ENCODE measurements around the gene LNX1.

LNX1 gene

DNA sequence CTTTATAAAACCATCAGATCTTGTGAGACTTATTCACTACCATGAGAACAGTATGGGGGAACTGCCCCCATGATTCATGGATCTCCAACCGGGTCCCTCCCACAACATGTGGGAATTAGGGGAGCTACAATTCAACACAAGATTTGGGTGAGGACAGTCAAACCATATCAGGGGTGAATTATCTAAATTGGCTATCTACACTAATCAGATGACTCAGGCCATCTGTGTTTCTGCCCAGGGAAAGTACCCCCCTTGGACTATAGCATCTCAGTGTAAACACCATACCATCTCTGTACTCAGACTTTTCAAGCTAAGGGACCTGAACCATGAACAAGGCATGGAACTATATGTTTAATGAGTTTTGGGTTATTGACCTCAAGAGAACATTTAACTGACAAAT lies 76.8 kb downstream of the LNX1 start:
- ATAC-seq = no peak
- no peak for TF ChIP-seq ZC3H10 (CRISPR knock-in tag; IDR thresholded peaks at IDR 0.05)
- TF ChIP-seq TCF4 (CRISPR knock-in tag; IDR thresholded peaks at IDR 0.05; ENCODE audit: borderline replicate concordance) = peak; percentile 37; the same call in 1 of the 2 replicates

DNA sequence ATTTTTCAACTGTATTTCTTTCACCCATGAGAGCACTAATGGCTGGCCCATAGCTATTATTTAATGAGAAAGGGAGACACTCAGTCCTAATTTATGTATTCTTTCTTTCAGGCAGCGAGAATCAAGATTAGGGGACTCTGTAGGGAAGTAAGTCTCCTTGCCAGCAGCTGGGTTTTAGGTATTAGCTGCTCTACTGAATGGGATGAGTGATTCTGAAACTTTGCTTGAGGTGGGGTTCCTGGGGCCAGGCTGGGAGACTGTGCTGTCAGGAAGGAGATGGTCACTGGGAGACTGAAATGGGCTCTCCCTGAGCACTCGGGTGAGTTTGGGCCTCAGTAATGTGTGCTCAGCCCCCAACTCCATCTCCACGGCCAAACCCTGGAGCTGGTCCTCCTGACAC lies 78.7 kb downstream of the LNX1 start:
- ATAC-seq = no peak
- TF ChIP-seq, protein P1, sequence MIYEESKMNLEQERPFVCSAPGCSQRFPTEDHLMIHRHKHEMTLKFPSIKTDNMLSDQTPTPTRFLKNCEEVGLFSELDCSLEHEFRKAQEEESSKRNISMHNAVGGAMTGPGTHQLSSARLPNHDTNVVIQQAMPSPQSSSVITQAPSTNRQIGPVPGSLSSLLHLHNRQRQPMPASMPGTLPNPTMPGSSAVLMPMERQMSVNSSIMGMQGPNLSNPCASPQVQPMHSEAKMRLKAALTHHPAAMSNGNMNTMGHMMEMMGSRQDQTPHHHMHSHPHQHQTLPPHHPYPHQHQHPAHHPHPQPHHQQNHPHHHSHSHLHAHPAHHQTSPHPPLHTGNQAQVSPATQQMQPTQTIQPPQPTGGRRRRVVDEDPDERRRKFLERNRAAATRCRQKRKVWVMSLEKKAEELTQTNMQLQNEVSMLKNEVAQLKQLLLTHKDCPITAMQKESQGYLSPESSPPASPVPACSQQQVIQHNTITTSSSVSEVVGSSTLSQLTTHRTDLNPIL (CRISPR knock-in tag; IDR thresholded peaks at IDR 0.05; ENCODE audit: low read depth) = no peak
- TF ChIP-seq, protein P2, sequence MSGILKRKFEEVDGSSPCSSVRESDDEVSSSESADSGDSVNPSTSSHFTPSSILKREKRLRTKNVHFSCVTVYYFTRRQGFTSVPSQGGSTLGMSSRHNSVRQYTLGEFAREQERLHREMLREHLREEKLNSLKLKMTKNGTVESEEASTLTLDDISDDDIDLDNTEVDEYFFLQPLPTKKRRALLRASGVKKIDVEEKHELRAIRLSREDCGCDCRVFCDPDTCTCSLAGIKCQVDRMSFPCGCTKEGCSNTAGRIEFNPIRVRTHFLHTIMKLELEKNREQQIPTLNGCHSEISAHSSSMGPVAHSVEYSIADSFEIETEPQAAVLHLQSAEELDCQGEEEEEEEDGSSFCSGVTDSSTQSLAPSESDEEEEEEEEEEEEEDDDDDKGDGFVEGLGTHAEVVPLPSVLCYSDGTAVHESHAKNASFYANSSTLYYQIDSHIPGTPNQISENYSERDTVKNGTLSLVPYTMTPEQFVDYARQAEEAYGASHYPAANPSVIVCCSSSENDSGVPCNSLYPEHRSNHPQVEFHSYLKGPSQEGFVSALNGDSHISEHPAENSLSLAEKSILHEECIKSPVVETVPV (CRISPR knock-in tag; IDR thresholded peaks at IDR 0.05) = no peak
- no peak for TF ChIP-seq CSDC2 (CRISPR knock-in tag; IDR thresholded peaks at IDR 0.05)

DNA sequence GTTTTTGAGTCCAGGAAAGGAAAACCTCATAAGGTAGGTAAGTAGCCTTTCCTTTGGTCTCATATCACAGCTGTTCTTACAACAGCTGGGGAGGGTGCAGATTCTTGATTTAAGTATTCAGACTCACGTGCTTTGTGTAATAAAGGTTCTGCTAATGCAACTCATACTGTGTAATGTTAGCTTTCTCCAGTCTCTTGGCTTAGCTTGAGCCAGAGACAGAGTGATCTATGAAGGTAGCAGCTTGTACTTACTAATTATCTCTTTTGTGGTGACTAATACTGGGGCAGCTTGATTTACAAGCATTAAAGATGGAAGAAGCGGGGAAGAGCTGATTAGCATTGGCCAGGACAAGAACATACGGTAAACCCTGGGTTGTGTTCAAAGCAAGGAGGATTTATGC lies 80.3 kb downstream of the LNX1 start:
- ATAC-seq = no peak
- TF ChIP-seq OSR1 (CRISPR knock-in tag; IDR thresholded peaks at IDR 0.05) (no peak), GLIS3 (CRISPR knock-in tag; IDR thresholded peaks at IDR 0.05) (no peak), ESRRG (CRISPR knock-in tag; IDR thresholded peaks at IDR 0.05) (no peak), ISL1 (CRISPR knock-in tag; IDR thresholded peaks at IDR 0.05) (no peak), ARNTL (CRISPR knock-in tag; IDR thresholded peaks at IDR 0.05; ENCODE audit: borderline replicate concordance, low read depth) (no peak), PPARA (CRISPR knock-in tag; IDR thresholded peaks at IDR 0.05; ENCODE audit: borderline replicate concordance) (no peak), ZFP3 (CRISPR knock-in tag; IDR thresholded peaks at IDR 0.05) (no peak), ZC3H10 (CRISPR knock-in tag; IDR thresholded peaks at IDR 0.05) (no peak), CSDC2 (CRISPR knock-in tag; IDR thresholded peaks at IDR 0.05) (no peak), SNAI2 (CRISPR knock-in tag; IDR thresholded peaks at IDR 0.05) (no peak), BACH2 (CRISPR knock-in tag; IDR thresholded peaks at IDR 0.05; ENCODE audit: borderline replicate concordance) (no peak)
- TF ChIP-seq, protein P1 (CRISPR knock-in tag; IDR thresholded peaks at IDR 0.05; ENCODE audit: low read depth) = no peak
- TF ChIP-seq, protein P3, sequence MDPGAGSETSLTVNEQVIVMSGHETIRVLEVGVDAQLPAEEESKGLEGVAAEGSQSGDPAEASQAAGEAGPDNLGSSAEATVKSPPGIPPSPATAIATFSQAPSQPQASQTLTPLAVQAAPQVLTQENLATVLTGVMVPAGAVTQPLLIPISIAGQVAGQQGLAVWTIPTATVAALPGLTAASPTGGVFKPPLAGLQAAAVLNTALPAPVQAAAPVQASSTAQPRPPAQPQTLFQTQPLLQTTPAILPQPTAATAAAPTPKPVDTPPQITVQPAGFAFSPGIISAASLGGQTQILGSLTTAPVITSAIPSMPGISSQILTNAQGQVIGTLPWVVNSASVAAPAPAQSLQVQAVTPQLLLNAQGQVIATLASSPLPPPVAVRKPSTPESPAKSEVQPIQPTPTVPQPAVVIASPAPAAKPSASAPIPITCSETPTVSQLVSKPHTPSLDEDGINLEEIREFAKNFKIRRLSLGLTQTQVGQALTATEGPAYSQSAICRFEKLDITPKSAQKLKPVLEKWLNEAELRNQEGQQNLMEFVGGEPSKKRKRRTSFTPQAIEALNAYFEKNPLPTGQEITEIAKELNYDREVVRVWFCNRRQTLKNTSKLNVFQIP (CRISPR knock-in tag; IDR thresholded peaks at IDR 0.05; ENCODE audit: borderline replicate concordance, low read depth) = no peak
- TF ChIP-seq, protein P4, sequence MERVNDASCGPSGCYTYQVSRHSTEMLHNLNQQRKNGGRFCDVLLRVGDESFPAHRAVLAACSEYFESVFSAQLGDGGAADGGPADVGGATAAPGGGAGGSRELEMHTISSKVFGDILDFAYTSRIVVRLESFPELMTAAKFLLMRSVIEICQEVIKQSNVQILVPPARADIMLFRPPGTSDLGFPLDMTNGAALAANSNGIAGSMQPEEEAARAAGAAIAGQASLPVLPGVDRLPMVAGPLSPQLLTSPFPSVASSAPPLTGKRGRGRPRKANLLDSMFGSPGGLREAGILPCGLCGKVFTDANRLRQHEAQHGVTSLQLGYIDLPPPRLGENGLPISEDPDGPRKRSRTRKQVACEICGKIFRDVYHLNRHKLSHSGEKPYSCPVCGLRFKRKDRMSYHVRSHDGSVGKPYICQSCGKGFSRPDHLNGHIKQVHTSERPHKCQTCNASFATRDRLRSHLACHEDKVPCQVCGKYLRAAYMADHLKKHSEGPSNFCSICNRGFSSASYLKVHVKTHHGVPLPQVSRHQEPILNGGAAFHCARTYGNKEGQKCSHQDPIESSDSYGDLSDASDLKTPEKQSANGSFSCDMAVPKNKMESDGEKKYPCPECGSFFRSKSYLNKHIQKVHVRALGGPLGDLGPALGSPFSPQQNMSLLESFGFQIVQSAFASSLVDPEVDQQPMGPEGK (CRISPR knock-in tag; IDR thresholded peaks at IDR 0.05; ENCODE audit: borderline replicate concordance) = no peak
- TF ChIP-seq, protein P5, sequence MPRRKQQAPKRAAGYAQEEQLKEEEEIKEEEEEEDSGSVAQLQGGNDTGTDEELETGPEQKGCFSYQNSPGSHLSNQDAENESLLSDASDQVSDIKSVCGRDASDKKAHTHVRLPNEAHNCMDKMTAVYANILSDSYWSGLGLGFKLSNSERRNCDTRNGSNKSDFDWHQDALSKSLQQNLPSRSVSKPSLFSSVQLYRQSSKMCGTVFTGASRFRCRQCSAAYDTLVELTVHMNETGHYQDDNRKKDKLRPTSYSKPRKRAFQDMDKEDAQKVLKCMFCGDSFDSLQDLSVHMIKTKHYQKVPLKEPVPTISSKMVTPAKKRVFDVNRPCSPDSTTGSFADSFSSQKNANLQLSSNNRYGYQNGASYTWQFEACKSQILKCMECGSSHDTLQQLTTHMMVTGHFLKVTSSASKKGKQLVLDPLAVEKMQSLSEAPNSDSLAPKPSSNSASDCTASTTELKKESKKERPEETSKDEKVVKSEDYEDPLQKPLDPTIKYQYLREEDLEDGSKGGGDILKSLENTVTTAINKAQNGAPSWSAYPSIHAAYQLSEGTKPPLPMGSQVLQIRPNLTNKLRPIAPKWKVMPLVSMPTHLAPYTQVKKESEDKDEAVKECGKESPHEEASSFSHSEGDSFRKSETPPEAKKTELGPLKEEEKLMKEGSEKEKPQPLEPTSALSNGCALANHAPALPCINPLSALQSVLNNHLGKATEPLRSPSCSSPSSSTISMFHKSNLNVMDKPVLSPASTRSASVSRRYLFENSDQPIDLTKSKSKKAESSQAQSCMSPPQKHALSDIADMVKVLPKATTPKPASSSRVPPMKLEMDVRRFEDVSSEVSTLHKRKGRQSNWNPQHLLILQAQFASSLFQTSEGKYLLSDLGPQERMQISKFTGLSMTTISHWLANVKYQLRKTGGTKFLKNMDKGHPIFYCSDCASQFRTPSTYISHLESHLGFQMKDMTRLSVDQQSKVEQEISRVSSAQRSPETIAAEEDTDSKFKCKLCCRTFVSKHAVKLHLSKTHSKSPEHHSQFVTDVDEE (CRISPR knock-in tag; IDR thresholded peaks at IDR 0.05) = no peak

DNA sequence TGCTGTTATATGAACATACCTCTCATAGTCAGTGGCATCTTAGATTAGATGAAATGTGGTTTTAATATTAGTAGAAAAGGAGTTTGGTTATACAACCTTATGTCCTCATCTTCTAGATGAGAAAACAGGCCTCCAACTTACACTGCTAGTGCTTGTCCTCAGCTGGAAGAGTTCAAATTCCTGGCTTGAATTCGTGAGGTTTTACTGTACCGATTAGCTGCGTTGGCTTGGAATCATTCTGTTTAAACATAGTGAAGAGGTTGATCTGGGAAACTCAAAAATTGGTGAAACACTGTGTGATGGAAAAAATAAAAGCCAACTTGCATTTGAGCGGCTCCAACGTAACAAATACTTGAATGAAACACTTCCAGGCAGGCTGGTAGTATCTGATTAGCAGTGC lies 81.0 kb downstream of the LNX1 start:
- ATAC-seq = no peak
- TF ChIP-seq OSR1 (CRISPR knock-in tag; IDR thresholded peaks at IDR 0.05) = no peak
- TF ChIP-seq, protein P1 (CRISPR knock-in tag; IDR thresholded peaks at IDR 0.05; ENCODE audit: low read depth) = no peak
